GM12865 (cell line): ENCODE measurements around the gene LRRC37A.
A peak's percentile ranks its signal among the peaks of the same experiment; 100 is the strongest.
"Not testable (repeated sequence)": the region's sequence is repeated elsewhere in the genome, so short reads cannot be mapped to it uniquely, and the experiment has no call there.

ENCODE experiments used
- DNase-seq: peaks from one replicate; pipeline ENCODE4 v3.0.0; 2010; ENCODE audit warnings: low read depth
- H3K4me3 ChIP-seq: 2 replicates; pipeline ENCODE4 v1.5.1; 2011; ENCODE audit warnings: mild to moderate bottlenecking, low read depth, low read length, control low read depth
- CTCF ChIP-seq: IDR thresholded peaks from 2 replicates; pipeline ENCODE4 v1.5.1; 2011; ENCODE audit warnings: low read length, control low read depth, low read depth, inconsistent platforms; ENCODE audit not compliant: insufficient read depth; ENCODE audit errors: missing control alignments

Gene LRRC37A

GRCh38 chr17:46266656-46267544 is 28.0 kb upstream of the LRRC37A start:
- TF ChIP-seq CTCF = no peak
- H3K4me3 ChIP-seq = peak overlapping the region; percentile 68
- DNase-seq = peak; percentile 94

- H3K4me3 ChIP-seq = no peak overlapping the region
- no peak for TF ChIP-seq CTCF
- no peak for DNase-seq
Observed at GRCh38 chr17:46270032-46270431, 24.9 kb upstream of the LRRC37A start.

- H3K4me3 ChIP-seq = no peak overlapping the region
- no peak for DNase-seq
- TF ChIP-seq CTCF = no peak
Observed at GRCh38 chr17:46273541-46274236, 21.2 kb upstream of the LRRC37A start.

GRCh38 chr17:46274238-46274637 is 20.7 kb upstream of the LRRC37A start:
- H3K4me3 ChIP-seq = no peak overlapping the region
- no peak for DNase-seq
- no peak for TF ChIP-seq CTCF

GRCh38 chr17:46276728-46277479 is 18.0 kb upstream of the LRRC37A start:
- not testable (repeated sequence) for H3K4me3 ChIP-seq, DNase-seq

GRCh38 chr17:46281336-46281735 is 13.6 kb upstream of the LRRC37A start:
- not testable (repeated sequence) for DNase-seq, H3K4me3 ChIP-seq

GRCh38 chr17:46282635-46283034 is 12.3 kb upstream of the LRRC37A start:
- DNase-seq, H3K4me3 ChIP-seq: not testable (repeated sequence)

- DNase-seq, H3K4me3 ChIP-seq: not testable (repeated sequence)
Observed at GRCh38 chr17:46284467-46284866, 10.5 kb upstream of the LRRC37A start.

- H3K4me3 ChIP-seq, DNase-seq: not testable (repeated sequence)
Observed at GRCh38 chr17:46285500-46285899, 9.4 kb upstream of the LRRC37A start.
